ENCODE data around the gene GRK5. TPM values are rescaled to one million over a fixed set of nuclear protein-coding genes. Genes with fewer than 3 reads are reported as not detected.
"Not testable (repeated sequence)": the region's sequence is repeated elsewhere in the genome, so short reads cannot be mapped to it uniquely, and the experiment has no call there.

The GRK5 gene
- total RNA-seq, 1 donor from 2014 or later = 54.1 TPM

DNA sequence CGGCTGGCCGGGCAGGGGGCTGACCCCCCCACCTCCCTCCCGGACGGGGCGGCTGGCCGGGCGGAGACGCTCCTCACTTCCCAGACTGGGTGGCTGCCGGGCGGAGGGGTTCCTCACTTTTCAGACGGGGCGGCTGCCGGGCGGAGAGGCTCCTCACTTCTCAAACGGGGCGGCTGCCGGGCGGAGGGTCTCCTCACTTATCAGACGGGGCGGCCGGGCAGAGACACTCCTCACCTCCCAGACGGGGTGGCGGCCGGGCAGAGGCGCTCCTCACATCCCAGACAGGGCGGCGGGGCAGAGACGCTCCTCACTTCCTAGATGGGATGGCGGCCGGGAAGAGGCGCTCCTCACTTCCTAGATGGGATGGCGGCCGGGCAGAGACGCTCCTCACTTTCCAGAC, 53.6 kb downstream of the GRK5 start:
- intact Hi-C loops (cut with DNase I); DNase-seq (ENCODE audit: low spot score); ATAC-seq: not testable (repeated sequence)

DNA sequence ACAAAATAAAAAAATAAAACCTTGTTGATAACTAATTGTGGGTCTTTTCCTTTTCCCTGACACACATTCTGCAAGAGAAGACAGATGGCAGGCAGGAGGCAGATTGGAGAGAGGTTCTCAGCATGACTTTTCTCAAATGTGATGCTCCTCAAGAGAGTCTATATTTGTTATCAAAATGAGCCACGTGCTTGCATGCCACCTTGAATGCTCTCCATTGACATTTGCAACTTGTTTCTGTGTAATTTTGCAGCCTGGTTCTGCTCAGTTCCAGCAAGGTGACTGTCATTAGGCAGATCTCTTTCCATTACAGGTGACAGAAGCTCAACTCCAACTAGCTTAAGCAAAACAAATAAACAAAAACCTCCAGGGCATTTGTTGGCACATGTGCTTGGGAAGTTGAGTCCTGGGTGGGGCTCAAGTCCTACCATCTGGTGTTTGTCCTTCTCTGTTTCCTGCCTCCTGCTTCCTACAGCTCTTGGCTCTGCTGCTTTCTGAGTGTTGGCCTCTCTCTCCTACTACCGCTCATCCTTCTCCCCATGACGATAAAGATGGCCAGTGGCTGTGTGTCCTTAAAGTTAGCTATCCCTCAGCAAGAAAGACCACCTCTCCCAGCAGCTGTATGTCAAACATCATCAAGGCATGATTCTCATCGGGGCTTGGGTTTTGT, 56.7 kb downstream of the GRK5 start:
- DNase-seq (ENCODE audit: low spot score) (no peak), ATAC-seq (peak; percentile 58)
- intact Hi-C loops (cut with DNase I) = no loop called here

DNA sequence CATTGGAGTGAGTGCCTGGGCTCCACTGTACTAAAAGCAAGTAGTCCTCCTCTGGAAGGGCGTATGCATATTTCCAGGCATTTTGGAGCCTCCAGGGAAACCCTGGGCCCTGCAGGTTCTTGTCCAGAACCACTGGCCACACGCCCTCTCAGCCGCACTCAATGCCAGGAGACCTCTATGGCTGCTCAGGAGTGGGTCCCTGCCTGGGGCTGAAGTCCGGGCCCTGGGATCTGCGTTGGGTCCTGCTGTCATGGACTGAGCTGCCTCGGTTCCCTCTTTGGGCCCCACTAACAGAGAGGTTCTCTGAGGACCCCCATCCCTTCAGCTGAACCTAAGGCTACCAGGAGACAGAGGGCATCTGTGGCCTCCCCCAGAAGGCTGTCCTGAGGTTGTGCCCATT, 58.3 kb downstream of the GRK5 start:
- DNase-seq (ENCODE audit: low spot score) (no peak), ATAC-seq (no peak)
- intact Hi-C loops (cut with DNase I) = no loop called here

GRCh38 chr10:119267384-119267783, 60.0 kb downstream of the GRK5 start:
- DNase-seq (ENCODE audit: low spot score) (no peak), ATAC-seq (no peak)
- intact Hi-C loops (cut with DNase I) = no loop called here

DNA sequence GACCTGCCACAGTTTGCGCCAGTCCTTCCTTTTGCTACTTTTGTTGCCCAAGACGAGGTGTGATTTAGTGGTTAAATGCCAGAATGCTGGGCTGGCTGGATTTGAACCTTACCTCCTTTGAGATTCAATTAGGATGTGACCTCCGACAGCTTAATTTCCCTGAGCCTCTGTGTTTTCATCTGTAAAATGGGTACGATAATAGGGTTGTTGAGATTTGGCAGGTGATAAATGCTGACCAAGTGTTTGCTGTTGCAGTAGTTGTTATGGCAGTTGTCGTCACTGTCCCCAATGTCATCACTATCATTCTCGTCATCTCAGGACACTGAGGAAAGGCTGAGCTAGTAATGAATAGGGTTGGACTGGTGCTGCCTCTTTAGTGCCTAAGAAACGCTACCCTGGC, 61.1 kb downstream of the GRK5 start:
- ATAC-seq (no peak), DNase-seq (ENCODE audit: low spot score) (no peak)
- intact Hi-C loops (cut with DNase I) = no loop called here

DNA sequence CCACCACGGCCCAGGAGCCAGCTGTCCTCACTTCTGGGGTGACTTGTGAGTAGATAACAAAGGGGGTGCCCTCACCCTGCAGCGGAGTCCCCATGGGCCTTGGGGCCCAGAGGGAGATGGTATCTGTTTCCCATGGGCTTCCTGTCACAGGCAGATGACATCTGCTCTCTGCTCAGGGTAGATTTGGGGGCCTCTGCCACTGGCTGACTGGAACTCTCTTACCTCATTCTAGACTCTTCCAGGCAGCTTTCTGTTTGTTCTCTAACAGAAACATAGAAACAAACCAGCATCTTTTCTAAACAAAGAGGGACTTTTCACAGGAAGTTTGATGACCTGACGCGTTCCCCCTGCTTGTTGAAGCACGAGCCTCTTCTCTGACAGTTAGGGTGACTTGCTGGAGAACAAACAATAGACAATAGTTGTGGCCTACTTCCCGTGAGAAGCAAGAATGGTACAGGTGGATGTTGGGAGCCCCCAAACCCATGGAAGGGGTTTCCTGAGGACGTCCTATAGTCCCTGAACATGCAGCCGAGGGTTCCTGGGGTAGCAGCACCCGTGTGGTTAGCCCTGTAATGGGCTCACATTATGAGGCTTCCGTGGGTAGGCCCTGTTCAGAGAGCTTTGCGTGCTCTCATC, 61.6 kb downstream of the GRK5 start:
- no peak for DNase-seq (ENCODE audit: low spot score)
- intact Hi-C loops (cut with DNase I) = no loop called here
- peak; percentile 21 for ATAC-seq

GRCh38 chr10:119269737-119270136, 62.4 kb downstream of the GRK5 start:
- DNase-seq (ENCODE audit: low spot score) (no peak), ATAC-seq (no peak)
- intact Hi-C loops (cut with DNase I) = no loop called here

- ATAC-seq (peak; percentile 60), DNase-seq (ENCODE audit: low spot score) (peak; percentile 80)
- intact Hi-C loops (cut with DNase I) = no loop called here
Measured at GRCh38 chr10:119270762-119271366, 63.5 kb downstream of the GRK5 start.

GRCh38 chr10:119272338-119272734, 65.0 kb downstream of the GRK5 start:
- intact Hi-C loops (cut with DNase I); DNase-seq (ENCODE audit: low spot score); ATAC-seq: not testable (repeated sequence)

- DNase-seq (ENCODE audit: low spot score) (no peak), ATAC-seq (no peak)
- intact Hi-C loops (cut with DNase I) = no loop called here
Measured at GRCh38 chr10:119272736-119273135, 65.4 kb downstream of the GRK5 start.

- ATAC-seq = no peak
- intact Hi-C loops (cut with DNase I) = no loop called here
- DNase-seq (ENCODE audit: low spot score) = no peak
Measured at GRCh38 chr10:119273413-119273812, 66.0 kb downstream of the GRK5 start.

- DNase-seq (ENCODE audit: low spot score) = no peak
- intact Hi-C loops (cut with DNase I) = no loop called here
- no peak for ATAC-seq
Measured at GRCh38 chr10:119274519-119275045, 67.2 kb downstream of the GRK5 start.

DNA sequence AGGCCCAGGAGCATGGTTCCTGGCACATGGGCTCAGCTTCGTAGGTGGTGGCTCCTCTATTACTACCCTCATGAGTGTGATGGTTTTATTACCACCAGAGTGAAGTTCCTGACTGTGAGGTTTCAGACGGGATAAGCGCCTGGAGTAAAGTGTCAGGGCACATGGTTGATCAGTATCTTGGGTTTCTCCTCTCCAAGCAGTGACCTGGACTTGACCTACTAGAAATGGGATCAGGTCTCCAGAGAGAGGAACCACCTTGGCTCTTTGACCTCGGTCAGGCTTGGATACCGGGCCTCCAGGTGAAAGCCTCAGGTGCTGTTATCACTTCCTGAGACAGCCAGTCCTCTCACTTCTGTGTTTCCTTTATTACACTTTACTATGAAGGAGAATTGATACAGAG, 67.7 kb downstream of the GRK5 start:
- intact Hi-C loops (cut with DNase I) = no loop called here
- DNase-seq (ENCODE audit: low spot score) (no peak), ATAC-seq (peak; percentile 8)

DNA sequence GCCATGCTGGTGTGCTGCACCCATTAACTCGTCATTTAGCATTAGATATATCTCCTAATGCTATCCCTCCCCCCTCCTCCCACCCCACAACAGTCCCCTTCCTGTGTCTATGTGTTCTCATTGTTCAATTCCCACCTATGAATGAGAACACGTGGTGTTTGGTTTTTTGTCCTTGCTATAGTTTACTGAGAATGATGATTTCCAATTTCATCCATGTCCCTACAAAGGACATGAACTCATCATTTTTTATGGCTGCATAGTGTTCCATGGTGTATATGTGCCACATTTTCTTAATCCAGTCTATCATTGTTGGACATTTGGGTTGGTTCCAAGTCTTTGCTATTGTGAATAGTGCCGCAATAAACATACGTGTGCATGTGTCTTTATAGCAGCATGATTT, 68.8 kb downstream of the GRK5 start:
- DNase-seq (ENCODE audit: low spot score); ATAC-seq; intact Hi-C loops (cut with DNase I): not testable (repeated sequence)

DNA sequence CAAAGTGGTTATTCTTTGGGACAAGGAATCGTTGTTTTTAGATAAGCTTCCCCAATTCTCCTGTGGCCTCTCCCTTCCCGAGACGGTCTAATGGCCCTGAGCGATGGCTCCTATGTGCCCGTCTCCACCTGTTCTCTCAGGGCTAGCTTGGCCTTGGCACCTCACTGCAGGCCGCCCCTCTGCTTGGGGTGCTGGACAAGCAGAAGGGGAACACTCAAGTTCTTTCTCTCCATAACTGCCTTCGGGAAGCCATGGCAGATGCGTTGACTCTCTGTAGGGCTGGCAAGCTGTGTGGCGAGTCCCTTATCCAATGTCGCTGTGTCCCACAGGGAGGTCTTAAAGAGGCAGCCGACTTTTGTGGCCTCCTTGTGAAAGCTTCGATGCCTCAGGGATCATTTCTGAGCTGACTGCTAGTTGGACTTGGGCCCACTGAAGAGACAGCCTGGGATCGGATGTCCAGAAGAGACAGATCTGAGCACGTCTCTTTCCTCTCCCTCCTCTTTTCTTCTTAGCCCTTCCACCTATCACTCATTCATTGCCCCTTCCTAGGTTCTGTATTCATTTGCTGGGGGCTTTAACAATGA, 70.8 kb downstream of the GRK5 start:
- no peak for DNase-seq (ENCODE audit: low spot score)
- intact Hi-C loops (cut with DNase I) = no loop called here
- no peak for ATAC-seq

DNA sequence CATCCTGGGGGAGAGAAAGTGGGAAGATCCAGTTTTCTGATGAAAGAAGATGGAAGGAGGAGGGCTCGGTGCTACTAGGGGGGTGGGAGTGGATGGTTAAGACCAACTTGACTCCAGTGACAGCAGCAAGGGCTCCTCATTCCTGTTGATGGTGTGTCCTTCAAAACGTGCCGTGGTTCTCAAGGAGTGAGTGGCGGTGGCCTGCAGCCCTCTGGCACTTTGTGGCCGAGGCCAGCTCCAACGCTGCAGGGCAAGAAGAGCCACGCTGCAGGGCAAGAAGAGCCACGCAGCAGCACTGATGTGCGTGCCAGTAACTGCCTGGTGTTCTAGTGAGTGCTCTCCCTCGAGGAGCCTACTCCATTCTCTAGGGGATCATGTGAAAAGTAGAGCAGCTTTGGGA, 72.1 kb downstream of the GRK5 start:
- DNase-seq (ENCODE audit: low spot score) (no peak), ATAC-seq (no peak)
- intact Hi-C loops (cut with DNase I) = no loop called here

DNA sequence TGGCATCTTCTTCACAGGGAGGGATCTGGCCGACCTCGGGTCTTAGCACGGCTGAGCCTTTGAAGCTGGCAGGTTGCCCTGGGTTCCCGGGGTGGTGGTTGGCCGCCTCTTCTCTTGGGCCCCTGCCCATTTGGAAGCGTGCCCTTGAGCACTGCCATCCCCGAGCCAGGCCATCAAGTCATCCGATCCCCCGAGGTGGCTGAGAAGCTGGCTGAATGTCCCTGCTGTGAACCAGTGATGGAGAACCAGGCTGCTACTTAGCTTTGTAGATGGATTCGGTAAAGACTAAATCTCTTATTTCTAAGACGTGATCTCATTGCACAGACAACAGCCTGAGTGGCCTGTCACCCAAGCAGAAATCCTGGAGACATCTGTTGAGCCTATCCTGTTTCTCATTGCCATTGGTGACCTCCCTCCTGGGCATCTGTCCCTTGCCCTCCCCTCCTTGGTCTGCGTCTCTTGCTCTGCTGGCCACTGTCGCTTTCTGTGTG, 74.3 kb downstream of the GRK5 start:
- no peak for ATAC-seq
- intact Hi-C loops (cut with DNase I) = no loop called here
- DNase-seq (ENCODE audit: low spot score) = peak; percentile 82

DNA sequence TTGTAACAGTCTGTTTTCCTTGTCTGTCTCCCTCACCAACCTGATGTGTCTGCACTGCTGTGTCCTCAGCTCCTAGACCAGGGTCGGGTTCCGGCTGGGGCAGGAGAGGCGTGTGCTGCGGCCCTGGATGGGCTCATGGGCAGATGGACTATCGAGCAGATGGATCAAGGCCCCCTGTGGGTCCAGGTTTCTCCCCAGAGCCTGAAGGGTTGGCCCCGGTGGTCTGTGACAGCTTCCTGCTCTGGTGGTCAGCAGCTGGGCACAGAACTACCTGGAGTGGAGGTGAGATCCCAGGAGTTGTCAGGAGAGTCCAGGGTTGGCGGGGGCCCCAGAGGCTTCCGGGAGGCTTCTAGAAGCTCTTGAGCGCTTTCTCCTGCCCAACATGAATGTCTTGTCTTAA, 75.1 kb downstream of the GRK5 start:
- DNase-seq (ENCODE audit: low spot score) (no peak), ATAC-seq (no peak)
- intact Hi-C loops (cut with DNase I) = no loop called here

GRCh38 chr10:119283387-119283786, 76.0 kb downstream of the GRK5 start:
- intact Hi-C loops (cut with DNase I) = no loop called here
- ATAC-seq (peak; percentile 7), DNase-seq (ENCODE audit: low spot score) (no peak)

DNA sequence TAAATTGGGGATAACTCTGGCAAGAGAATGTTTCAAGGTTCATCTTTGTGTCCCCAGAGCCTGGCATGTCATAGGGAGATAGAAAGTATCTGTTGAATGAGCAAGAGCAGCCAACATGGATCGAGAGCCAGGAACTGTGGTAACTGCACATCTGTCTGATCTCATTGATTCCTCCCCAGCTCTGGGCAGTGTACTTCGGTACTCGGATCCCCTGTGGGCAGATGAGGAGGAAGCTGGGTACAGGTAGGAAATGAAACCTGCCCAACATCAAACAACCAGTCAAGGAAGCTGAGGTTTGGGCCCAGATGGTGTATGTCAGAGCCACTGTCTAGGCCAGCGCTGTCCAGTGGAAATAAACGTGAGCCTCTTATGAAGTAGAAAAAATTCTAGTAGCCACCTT, 76.4 kb downstream of the GRK5 start:
- DNase-seq (ENCODE audit: low spot score) = no peak
- ATAC-seq = peak; percentile 2
- intact Hi-C loops (cut with DNase I) = no loop called here

Measured in sciatic nerve (tissue), 2 donors.